Panc1 (cell line): ENCODE data around the gene TMEM185B. TPM values are rescaled to one million over a fixed set of nuclear protein-coding genes. Genes with fewer than 3 reads are reported as not detected.

Source experiments
- ATAC-seq: fragments of 200-7000 bp; cut with Tn5 transposase; 2 replicates; pipeline ENCODE4 v1.9.1; 2020; ENCODE audit warnings: mild to moderate bottlenecking, moderate library complexity
- BruUV-seq: library from RNA; stranded (reverse); fragments of 400-500 nt; replicated peaks from 2 replicates; lab custom pipeline; 2021; lab: Mats Ljungman, UMichigan
- CTCF ChIA-PET: fragments of 300-600 bp; sonication (Branson Sonifier 250); formaldehyde crosslinking; loops from one replicate; lab custom pipeline; 2022; ENCODE audit warnings: antibody characterized with exemption; lab: Charles Lee
- POLR2A ChIA-PET: fragments of 300-600 bp; sonication (Branson Sonifier 250); formaldehyde crosslinking; loops from one replicate; lab custom pipeline; 2022; ENCODE audit warnings: antibody characterized with exemption; lab: Charles Lee
- DNase-seq: peaks from one replicate; pipeline ENCODE4 v3.0.0-alpha.2; 2010; ENCODE audit warnings: low read depth, low spot score
- H3K27ac ChIP-seq: 2 replicates; pipeline ENCODE4 v1.5.1; 2011; ENCODE audit warnings: mild to moderate bottlenecking, low read length, inconsistent platforms
- H3K27me3 ChIP-seq: fragments of 200-500 bp; sonication (Bioruptor generic); 2 replicates; pipeline ENCODE4 v1.6.0; 2014; ENCODE audit warnings: low read length, inconsistent platforms; ENCODE audit not compliant: control insufficient read depth, insufficient read depth
- H3K36me3 ChIP-seq: fragments of 200-500 bp; sonication (Bioruptor generic); 2 replicates; pipeline ENCODE4 v1.5.1; 2014; ENCODE audit warnings: inconsistent platforms, mild to moderate bottlenecking, low read length, moderate library complexity; ENCODE audit not compliant: control insufficient read depth, insufficient read depth
- H3K4me1 ChIP-seq: 2 replicates; pipeline ENCODE4 v1.5.1; 2011; ENCODE audit warnings: inconsistent platforms, mild to moderate bottlenecking, low read length, moderate library complexity; ENCODE audit not compliant: control insufficient read depth, insufficient read depth
- H3K4me3 ChIP-seq, 2 experiments: 2 replicates each; pipeline ENCODE4 v1.5.1; 2011 to 2012; ENCODE audit warnings: low read depth in 2 of 2, low read length in 2 of 2, mild to moderate bottlenecking in 2 of 2, inconsistent platforms in 1 of 2, moderate library complexity in 1 of 2
- H3K9me3 ChIP-seq: fragments of 200-500 bp; sonication (Bioruptor generic); 2 replicates; pipeline ENCODE4 v1.5.1; 2014; ENCODE audit warnings: low read depth, mild to moderate bottlenecking, inconsistent platforms, low read length, moderate library complexity; ENCODE audit not compliant: control insufficient read depth, insufficient read depth
- CTCF ChIP-seq: fragments of 450-650 bp; IDR thresholded peaks from 2 replicates; pipeline ENCODE4 v1.5.1; 2017; ENCODE audit warnings: mild to moderate bottlenecking
- POLR2AphosphoS5 ChIP-seq: IDR thresholded peaks from 2 replicates; pipeline ENCODE4 v1.6.1; 2012; ENCODE audit warnings: mild to moderate bottlenecking, low read depth, low read length, moderate library complexity
- REST ChIP-seq, 2 experiments: IDR thresholded peaks; 2 replicates each; pipeline ENCODE4 v1.6.1; 2011 to 2012; ENCODE audit warnings: low read depth in 2 of 2, control low read depth in 1 of 2, low read length in 1 of 2, mild to moderate bottlenecking in 1 of 2, moderate library complexity in 1 of 2; ENCODE audit not compliant: insufficient read depth in 1 of 2
- SIN3A ChIP-seq: IDR thresholded peaks from 2 replicates; pipeline ENCODE4 v1.6.1; 2012; ENCODE audit warnings: low read depth, mild to moderate bottlenecking, low read length, moderate library complexity, borderline replicate concordance; ENCODE audit not compliant: insufficient read depth
- TCF7L2 ChIP-seq: IDR thresholded peaks from 2 replicates; pipeline ENCODE4 v1.6.1; 2011; ENCODE audit warnings: mild to moderate bottlenecking, low read depth, low read length, inconsistent platforms
- in situ Hi-C: cut with HindIII; loops from 2 replicates; pipeline ENCODE4 v1.10.0; 2016; ENCODE audit warnings: low sequenced_read_pairs, low pct_unique_long_range_greater_than_20kb
- intact Hi-C: fragments of 100-400 bp; cut with micrococcal nuclease; formaldehyde crosslinking; loops from one replicate; pipeline ENCODE4 v1.10.0; 2022; ENCODE audit not compliant: unreplicated experiment
- total RNA-seq: library from RNA; stranded (reverse); gene quantifications from one replicate; pipeline ENCODE4 v1.2.1, GENCODE V29; 2021; ENCODE audit not compliant: unreplicated experiment

The TMEM185B gene
- total RNA-seq, 1 experiment from 2014 or later: 54.6 TPM

- ChIA-PET POLR2A (no interaction called here), CTCF (no interaction called here)
- in situ Hi-C loops (no loop called here), intact Hi-C loops (no loop called here)
- Histone ChIP-seq H3K27me3 (no peaks in the 10 kb centered on the region), H3K4me1 (peaks cover 18% of the 10 kb centered on the region), H3K27ac (no peak overlapping the region), H3K4me3 (no peak overlapping the region), H3K9me3 (no peaks in the 10 kb centered on the region; the same call in 1 of the 2 replicates), H3K36me3 (peaks cover 4% of the 10 kb centered on the region; the same call in 1 of the 2 replicates)
- TF ChIP-seq CTCF (no peak), TCF7L2 (no peak), REST (IDR thresholded peaks at IDR 0.05; ENCODE audit: insufficient read depth in 1 of 2, low read depth in 2 of 2, low read length in 1 of 2) (no peak), SIN3A (no peak), POLR2AphosphoS5 (no peak)
- no peak for DNase-seq
- no peak for ATAC-seq
- BruUV-seq: no TSS peak
These were observed 5.0 kb downstream of the TMEM185B start for GRCh38 chr2:120218181-120218580.

GRCh38 chr2:120210270-120210693, 12.9 kb downstream of the TMEM185B start:
- Histone ChIP-seq H3K4me1 (no peaks in the 10 kb centered on the region), H3K27ac (no peak overlapping the region), H3K9me3 (no peaks in the 10 kb centered on the region), H3K4me3 (no peak overlapping the region), H3K27me3 (no peaks in the 10 kb centered on the region), H3K36me3 (no peaks in the 10 kb centered on the region)
- in situ Hi-C loops: no loop called here
- CTCF ChIA-PET: no interaction called here
- no TSS peak for BruUV-seq
- POLR2A ChIA-PET: no interaction called here
- DNase-seq: no peak
- no peak for ATAC-seq
- no peak for TF ChIP-seq POLR2AphosphoS5
- no peak for TF ChIP-seq REST (IDR thresholded peaks at IDR 0.05; ENCODE audit: insufficient read depth in 1 of 2, low read depth in 2 of 2, low read length in 1 of 2)
- no peak for TF ChIP-seq SIN3A
- no peak for TF ChIP-seq TCF7L2
- TF ChIP-seq CTCF: no peak
- intact Hi-C loops: no loop called here
